Ramos (cell line): Measurements from ENCODE around the gene CHD2.

Source experiments
- in situ Hi-C: fragments of 300-500 bp; cut with MboI; formaldehyde crosslinking; loops from one replicate; pipeline ENCODE4 v1.14.3; 2022; ENCODE audit warnings: low sequenced_read_pairs; ENCODE audit not compliant: unreplicated experiment

CHD2 gene

DNA sequence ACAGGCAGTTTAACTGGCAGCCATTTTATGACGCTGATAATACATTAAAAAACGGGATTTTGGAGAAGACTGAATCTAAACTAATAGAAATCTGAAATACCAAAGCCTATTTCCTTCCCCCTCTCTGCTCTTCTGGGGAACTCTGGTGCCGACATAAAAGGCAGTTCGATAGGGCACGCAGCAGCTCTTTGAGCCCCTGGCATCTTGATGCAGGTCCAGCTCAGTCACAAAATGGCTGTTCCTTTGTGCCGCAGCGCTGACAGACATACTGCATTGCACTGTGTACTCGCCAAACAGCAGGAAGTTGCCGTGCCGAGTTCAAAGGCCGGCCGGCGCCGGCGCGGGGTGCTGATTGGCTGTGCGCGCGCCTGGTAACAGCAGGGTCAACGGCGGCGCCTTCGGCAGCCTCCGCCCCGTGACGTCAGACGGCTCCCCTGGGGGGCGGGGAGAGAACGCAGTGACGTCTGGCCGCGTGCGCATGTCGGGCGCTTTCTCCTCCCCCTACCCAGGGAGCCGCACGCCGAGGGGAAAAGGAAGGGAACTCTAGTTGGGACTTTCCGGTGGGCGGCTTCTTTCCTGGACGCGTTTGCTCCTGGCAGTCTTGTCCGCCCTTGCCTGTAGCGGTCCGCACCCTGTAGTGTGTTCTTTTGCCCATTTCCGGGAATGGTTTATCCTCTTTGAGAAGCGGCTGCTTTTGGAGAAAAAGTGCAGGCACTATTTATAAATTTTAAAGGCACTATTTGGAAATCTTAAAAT is 4.0 kb downstream of the CHD2 start:
- in situ Hi-C loops = no loop called here

DNA sequence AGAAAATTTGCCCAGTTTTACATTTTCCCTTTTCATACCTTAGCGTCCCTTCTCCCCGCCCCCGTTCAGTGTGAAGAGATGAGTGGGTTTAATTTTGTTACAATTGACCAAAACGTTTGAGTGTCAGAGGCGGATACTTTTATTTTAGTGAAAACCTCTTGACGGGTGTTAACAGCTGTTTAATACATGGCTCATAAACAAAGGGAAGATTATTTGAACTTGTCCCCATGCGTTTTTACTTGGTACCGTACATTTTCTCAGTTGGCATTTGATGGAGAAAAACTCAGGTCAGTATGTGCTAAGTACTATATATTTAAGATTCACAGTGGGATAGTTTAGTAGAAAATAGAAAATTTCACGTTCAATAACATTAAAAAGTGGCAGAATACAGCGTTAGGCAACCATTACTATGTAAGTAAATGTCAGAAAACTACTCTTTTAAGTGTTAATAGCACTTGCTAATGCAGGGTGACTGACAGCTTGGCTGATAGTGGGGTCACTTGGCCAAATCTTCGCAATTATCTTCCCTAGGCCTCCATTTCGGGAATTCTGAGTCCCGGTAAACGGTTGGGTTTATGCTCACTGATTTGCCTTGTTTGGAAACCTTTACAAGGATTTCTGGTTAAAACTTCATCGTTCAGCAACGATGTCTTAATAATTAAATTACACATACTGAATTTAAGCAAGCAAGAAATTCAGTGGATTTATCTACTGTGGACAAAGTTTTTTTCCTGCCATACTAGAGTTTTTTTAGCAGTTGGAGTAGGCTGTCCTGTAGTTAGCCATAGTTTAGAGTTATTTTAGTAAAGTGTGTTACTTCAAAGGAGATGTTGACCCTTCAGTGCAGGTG is 4.8 kb downstream of the CHD2 start:
- in situ Hi-C loops = no loop called here

DNA sequence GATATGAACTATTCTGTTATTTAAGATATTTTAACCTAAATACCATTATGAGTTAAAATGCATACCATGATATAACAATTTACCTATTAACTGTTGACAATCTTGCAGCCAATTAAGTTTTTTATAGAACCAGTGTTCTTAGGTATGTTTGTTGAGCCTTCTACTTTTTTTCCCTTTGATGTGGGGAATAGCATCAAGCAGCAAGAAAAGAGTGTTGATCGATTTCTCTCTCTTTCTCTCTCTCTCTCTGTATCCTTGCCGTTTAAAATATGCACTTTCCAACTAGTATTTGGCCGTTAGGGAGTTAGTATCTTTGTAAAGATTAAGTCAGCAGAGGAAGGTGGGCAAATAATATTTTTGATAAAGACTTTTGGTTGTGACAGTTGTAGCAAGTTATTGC is 5.9 kb downstream of the CHD2 start:
- in situ Hi-C loops = no loop called here

DNA sequence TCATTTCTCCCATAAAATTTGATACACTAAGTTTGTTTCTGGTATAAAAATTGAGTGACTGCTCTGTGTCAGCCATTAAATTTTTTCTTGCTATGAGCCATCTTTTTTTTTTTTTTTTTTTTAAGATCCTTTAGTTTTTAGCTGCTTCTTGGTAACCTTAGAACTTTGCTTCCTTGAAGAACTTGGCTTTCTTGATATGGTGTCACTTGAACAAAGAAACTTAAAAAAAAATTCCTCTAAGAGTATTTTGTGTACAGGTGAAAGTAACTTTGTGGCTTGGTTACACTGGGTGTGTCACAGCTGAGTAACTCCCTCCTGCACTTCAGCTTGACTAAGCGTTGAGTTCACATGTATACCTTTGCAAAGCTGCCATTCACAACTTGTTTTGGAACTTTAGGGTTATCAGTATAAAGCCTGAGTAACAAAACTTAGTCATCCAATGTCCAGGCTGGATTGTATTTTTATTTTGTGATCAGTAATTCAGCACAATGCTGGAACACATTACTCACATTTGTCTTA is 6.5 kb downstream of the CHD2 start:
- in situ Hi-C loops = no loop called here

DNA sequence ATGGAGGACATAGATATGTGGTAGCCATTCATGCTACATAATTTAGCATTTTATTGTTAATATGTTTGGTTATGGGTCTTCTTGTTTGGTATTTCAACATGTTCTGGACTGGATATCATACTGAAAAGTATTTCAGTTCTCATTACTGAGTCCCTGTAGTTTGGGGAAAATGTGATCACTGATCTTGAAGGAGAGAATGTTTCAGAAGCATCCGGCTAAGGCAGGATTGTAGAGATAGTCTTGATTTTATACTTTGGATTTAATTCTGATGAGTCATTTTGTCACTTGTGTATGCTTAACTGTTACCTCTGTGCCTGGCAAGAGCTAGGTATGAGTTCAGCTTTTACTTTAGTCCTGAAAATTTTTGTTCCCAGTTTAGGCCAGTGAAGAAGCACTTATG is 7.1 kb downstream of the CHD2 start:
- in situ Hi-C loops = no loop called here

DNA sequence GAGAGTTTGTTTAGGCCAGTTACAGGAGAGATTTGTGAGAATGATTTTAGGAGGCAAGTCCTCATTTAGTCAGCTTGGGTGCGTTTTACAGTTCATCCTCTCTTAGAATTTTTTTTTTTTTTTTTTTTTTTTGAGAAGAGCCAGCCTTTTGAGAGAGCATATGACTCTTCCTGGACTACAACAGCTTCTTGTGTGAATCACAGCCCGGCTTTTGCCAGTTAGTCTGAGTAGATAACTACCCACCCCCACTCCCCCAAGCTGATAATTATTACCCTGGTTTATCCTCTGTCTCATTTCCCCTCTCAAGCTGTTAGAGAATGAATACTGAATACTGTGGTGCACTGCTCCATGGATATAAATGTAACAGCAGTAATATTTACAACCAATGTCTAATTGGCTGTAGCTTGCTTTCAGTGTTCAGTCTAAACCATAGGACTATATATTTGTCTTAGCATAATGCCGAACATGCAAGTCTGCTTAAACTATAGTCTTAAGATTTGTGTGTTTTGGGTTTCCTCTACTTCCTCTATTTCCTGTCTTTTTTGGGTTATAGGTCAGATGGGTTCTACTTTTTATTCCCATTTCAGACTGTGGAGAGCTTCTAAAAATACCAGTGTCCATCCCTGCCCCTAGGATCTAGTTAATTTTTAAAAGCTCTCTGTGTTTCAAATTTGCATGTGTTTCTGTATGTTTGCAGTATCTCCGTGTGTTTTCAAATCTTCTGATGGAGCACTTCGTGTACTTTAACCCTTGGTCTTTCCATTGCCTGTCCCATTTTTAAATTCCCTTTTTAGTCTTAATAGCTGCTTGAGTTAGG is 8.0 kb downstream of the CHD2 start:
- in situ Hi-C loops = no loop called here

DNA sequence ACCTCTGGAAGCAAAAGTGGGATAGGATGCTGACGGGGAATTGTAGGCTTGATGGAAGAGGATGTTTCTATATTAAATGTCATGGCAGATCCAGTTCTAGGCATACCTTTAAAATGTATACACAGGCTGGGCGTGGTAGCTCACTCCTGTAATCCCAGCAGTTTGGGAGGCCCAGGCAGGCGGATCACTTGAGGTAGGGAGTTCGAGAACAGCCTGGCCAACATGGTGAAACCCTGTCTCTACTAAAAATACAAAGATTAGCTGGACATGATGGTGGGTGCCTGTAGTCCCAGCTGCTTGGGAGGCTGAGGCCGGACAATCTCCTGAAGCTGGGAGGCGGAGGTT is 8.6 kb downstream of the CHD2 start:
- in situ Hi-C loops = no loop called here

DNA sequence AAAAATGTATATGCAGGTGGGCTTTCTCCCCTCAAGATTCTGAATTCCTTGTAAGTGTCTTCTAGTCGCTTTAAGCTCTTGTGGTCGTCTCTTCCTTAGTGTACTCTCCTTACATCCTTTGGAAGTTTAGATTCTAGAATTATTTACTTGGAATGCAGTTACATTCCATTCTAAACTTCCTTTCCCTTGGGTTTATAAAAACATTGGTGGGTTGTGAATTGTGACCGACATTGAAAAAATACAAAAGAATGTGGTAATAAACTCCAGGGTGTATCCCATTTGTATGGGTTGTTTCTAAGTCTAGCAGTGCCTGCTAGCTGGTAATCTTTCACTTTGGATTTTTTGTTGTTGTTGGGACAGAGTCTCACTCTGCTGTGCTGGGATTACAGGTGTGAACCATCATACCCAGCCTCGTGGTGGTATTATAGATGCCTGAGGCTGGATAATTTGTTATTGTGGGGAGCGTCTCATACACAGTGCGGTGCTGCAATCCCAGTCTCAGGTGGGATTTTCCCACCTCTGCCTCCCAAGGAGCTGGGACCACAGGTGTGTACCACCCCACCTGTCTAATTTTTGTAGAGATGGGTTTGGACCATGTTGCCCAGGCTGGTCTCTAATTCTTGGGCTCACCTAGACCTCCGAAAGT is 9.1 kb downstream of the CHD2 start:
- in situ Hi-C loops = no loop called here

DNA sequence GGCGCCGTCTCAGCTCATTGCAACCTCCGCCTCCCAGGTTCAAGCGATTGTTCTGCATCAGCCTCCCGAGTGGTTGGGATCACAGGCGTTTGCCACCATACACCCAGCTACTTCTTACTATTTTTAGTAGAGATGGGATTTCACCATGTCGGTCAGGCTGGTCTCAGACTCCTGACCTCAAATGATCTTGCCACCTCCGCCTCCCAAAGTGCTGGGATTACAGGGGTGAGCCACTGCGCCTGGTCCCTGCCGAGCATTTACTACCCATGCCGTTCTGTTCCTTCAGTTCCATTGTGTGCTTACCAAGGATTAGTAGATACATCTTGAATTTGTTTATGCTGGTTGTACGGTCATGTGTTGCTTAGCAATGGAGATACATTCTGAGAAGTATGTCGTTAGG is 10.3 kb downstream of the CHD2 start:
- in situ Hi-C loops = loop anchor here (10.0 kb wide), 1 partner anchor 106 kb away; no protein-coding TSS in a partner anchor

DNA sequence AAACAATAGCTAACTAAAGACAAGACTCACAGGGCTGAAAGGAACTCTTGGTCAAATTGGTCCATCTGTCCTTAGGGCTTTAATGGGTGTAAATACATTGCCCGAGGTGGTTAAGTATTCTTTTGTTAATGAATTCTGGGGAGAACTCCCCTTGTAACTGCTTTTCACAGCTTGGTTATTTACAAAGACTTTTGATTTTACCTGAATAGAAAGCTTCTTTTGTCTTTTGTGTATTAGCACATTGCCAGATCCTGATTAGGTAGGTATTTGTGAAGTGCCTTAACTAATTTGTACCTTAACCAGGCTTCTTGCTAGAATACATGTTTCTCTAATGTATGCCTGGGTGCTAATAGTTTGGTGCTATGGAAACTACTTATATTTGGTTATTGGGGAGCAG is 14.0 kb downstream of the CHD2 start:
- in situ Hi-C loops = loop anchor here (10.0 kb wide), 1 partner anchor 109 kb away; no protein-coding TSS in a partner anchor

DNA sequence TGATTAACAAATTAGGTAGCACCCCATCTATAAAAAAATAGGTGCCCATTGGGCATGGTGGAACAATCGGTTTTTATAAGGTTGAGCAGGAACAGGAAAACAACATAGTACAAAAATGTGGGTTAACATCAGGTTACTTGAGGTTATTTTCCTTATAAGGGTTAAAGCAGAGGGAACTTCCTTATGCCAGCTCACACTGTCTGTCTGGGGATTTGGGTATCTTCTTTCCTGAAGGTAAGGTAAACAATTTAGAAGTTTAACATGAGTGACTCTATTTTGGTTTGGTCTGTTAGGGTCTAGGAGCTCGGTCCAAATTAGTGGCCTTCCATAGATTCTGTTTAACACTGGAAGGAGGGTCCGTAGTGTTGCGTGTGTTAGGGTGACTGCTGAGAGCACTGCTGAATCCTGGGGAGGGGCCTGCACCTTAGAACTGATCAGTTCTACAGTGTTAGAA is 14.7 kb downstream of the CHD2 start:
- in situ Hi-C loops = loop anchor here (10.0 kb wide), 1 partner anchor 110 kb away; no protein-coding TSS in a partner anchor

DNA sequence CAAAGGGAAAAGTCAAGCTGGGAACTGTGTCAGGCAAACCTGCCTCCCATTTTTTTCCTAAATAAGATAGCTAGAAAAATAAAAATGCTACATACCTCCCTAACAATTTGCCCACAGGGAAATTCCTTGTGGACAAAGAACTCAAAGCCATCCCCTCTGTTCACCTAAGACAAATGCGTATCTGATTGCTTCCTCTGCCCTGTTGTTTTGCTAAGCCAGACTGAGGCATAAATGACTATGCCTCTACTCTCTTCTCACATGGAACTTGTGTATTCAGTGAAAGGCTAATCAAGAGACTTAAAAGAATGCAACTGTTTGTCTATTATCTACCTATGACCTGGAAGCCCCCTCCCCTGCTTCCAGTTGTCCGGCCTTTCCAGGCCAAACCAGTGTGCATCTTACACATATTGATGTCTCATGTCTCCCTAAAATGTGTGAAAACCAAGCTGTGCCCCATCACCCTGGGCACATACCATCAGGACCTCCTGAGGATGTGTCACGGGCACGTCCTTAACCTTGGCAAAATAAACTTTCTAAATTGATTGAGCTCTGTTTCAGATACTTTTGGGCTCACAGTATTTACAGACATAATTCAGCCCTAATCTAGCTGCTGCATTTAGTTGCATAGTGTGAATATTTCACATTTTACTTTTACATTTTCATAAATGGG is 15.8 kb downstream of the CHD2 start:
- in situ Hi-C loops = loop anchor here (10.0 kb wide), 1 partner anchor 111 kb away; no protein-coding TSS in a partner anchor

DNA sequence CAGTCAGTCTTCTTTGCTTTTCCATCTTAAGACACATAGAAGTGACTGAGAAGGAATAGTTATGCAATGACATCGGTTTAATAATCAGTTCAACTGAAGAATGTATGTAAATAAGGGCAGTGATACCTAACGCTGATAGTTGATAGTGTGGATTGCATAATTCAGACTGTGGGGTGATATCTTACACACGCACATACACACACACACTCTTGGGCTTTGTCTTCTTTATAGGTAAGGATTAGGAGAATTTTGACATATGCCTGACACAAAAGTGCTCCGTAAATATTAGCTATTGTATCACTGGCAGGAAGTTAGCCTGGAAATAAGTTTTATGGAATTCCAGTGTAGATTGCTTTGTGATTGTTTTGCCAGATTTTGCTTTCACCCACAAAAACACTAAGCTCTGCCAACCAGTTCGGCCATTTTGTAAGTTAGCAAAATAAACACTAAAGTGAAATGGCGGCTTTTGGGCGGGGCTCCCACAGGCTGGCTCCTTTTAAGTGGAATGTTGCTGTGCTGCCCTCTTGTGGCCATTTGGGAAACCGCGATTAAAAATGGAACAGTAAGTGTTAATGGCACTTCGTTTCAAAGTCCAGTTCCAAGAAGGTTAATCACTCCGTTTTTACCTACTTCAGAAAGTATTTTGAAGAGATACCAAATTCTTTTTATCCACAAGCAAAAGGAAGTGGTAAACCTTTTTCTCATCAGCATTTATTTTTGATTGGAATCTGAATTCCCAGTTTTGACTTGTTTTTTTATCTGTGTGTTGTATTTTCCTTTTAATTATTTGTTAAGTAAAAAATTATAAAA is 17.7 kb downstream of the CHD2 start:
- in situ Hi-C loops = loop anchor here (10.0 kb wide), 1 partner anchor 113 kb away; no protein-coding TSS in a partner anchor

DNA sequence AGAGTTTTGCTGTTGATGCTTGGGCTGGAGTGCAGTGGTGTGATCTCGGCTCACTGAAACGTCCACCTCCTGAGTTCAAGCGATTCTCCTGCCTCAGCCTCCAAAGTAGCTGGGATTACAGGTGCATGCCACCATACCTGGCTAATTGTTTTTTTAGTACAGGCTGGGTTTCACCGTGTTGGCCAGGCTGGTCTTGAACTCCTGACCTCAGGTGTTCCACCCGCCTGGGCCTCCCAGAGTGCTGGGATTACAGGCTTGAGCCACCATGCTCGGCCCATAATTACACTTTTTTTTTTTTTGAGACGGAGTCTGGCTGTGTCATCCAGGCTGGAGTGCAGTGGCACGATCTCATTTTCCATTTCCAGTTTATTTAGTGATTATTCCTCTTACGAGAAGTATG is 18.8 kb downstream of the CHD2 start:
- in situ Hi-C loops = loop anchor here (10.0 kb wide), 1 partner anchor 114 kb away; no protein-coding TSS in a partner anchor

DNA sequence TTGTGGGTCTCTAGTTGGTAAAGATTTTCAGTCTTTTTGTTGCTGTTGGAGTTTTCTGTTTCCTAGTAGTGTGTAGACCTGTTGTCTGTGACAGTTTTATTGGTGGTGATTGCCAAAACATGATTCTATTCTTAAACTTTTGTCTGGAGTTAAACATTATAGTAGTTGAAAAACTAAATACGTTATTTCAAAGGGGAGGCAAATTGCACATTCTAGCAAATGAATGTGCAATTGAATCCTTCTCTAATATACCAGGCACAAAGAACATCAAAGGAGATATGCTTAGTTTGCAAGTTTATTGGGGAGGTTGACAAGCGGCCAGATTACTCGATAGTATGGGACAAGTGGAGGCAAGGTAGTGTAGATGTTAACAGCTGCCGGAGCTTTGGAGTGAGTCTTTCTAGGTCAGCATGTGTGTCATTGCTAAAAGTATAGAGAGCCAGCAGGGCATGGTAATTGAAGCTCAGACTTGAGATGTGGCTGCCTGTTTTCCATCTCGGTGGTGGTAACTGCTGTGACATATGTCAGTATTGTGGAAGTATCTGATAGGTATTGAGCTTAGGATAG is 20.6 kb downstream of the CHD2 start:
- in situ Hi-C loops = no loop called here

DNA sequence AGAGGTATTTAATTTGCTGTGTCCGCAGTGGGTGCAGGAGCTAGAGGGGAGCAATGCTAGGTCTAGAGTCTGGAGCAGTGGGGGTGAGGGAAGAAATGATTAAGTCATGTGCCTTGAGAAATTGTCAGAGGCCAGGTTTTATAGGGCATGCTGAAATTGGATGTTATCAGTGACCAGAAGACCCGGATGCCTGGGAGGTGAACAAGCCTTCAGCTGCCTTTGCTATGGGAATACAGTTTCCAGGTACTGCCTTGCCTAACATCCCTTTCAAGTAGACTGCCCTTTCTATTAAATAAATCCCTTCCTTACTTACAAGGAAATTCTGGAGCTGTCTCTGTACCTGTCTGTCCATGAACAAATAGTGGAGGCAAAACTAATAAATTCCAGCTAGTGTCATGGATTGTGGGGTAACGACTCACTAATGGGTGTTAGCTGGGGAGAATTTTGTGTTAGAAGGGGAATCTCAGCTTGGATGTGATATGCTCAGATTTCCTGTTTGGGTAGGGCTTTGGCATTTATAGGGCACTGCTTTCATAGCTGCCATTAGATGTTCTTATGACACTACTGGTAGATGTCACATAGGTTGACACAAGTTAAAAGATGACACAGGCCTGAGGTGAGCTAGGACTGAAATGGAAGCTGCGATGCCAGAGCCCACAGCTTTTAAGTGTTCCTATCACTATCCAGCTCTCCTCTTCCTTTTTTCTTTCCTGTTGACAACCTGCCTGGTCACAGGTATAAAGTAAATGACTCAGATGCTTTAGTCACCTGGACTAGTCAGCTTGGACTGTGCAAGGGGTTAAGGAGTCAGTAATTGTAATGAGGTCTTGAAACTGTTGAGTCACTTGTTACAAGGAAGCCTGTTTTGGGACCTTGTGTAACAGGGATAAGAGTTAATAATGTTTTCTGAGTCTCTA is 21.3 kb downstream of the CHD2 start:
- in situ Hi-C loops = no loop called here

DNA sequence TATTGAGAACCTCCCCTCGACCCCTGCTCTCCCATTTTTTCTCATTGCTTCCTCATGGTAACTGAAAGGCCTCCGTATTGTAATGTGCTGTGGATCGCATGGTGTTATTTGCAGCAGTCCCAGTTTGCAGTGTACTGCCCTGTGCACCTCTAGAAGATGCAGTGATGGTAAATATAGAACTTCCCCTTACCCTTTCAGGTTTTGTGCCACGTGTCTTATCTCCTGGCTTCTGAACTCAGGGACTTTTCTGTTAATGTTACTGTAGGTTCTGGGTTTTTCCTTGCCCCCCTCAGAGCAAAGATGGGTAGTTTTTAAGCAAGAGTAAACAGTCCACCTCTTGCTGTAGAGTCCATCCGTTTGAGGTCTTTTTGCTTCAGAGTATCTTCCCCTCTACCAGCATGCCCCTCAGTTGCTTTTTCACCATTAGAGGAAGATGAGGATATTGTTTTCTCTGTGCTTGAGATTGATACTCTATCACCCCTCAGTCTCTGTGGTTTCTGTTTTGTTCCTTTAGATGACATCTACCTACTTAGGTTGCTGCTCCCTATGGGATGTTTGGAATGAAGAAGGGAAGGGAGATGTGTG is 22.4 kb downstream of the CHD2 start:
- in situ Hi-C loops = no loop called here
